ENCODE measurements around the gene AKAP17A.
"Not testable (repeated sequence)": the region's sequence is repeated elsewhere in the genome, so short reads cannot be mapped to it uniquely, and the experiment has no call there.

AKAP17A gene, protein sequence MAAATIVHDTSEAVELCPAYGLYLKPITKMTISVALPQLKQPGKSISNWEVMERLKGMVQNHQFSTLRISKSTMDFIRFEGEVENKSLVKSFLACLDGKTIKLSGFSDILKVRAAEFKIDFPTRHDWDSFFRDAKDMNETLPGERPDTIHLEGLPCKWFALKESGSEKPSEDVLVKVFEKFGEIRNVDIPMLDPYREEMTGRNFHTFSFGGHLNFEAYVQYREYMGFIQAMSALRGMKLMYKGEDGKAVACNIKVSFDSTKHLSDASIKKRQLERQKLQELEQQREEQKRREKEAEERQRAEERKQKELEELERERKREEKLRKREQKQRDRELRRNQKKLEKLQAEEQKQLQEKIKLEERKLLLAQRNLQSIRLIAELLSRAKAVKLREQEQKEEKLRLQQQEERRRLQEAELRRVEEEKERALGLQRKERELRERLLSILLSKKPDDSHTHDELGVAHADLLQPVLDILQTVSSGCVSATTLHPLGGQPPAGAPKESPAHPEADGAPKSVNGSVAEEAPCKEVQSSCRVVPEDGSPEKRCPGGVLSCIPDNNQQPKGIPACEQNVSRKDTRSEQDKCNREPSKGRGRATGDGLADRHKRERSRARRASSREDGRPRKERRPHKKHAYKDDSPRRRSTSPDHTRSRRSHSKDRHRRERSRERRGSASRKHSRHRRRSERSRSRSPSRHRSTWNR

DNA sequence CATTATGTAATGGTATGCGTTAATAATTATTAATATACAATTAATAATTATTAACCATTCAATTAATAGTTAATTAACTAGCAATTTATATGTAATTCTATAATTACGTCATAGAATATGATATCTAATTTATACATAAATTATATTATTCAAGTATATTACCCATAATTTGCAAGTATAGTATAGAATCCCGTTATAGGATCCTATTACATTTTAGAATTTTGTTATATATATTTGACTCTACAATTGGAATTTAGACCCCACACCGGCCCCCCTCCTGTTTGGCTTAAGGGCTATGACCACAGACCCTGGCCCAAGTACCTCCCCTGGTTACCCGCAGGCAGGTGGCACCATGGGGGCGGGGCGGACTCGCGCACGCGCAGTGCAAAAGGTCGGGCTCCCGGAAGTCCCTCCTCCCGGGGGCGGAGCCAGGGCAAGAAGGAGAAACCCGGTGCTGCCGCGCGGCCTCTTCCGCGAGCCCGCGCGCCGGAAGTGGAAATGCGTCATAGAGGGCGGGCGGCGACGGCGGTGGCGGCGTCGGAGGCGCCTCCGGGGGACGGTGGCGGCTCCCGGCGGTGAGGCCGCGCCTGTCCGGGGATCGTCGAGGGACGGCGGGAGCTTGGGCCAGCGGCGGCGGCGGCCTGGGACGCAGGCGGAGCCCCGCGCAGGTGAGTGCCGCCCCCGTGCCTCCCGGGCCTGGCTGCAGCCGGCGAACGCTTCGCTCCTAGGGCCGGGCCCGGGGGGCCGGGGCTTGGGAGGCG is at the start of gene AKAP17A:
TSS of gene AKAP17A (plus strand) at position 503 of the 761 bp plus-strand sequence. CDS start 1,859 bp downstream, outside the sequence.
- peak; percentile 40 for FAIRE-seq

DNA sequence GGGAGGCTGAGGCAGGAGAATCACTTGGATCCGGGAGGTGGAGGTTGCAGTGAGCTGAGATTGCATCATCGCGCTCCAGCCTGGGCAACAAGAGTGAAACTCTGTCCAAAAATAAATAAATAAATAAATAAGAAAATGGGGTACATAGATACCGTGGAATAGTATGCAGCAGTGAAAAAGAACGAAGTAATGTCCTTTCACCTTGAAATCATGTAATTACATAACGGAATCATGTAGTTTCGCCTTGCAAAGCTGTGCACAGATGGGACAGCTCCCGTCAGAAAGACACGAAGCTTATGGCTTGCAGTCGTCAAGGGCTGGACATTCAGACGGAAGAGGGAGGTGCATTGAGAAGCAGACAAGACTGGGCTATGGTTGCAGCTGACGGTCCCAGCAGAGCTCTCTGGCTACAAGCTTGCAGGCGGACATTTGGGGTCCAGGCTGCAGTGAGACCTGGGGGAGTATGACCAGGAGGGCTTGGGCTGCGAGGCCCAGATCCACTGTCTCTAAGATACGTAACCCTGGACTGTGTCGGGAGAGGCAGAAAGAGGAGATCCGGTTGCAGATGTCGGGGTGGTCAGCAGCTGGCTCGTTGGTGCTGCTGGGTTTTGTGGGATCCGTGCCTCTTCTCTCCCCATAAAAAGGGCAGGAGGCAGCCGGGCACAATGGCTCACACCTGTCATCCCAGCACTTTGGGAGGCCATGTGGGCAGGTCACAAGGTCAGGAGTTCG is 48.2 kb upstream of the AKAP17A start:
- FAIRE-seq, result no peak

DNA sequence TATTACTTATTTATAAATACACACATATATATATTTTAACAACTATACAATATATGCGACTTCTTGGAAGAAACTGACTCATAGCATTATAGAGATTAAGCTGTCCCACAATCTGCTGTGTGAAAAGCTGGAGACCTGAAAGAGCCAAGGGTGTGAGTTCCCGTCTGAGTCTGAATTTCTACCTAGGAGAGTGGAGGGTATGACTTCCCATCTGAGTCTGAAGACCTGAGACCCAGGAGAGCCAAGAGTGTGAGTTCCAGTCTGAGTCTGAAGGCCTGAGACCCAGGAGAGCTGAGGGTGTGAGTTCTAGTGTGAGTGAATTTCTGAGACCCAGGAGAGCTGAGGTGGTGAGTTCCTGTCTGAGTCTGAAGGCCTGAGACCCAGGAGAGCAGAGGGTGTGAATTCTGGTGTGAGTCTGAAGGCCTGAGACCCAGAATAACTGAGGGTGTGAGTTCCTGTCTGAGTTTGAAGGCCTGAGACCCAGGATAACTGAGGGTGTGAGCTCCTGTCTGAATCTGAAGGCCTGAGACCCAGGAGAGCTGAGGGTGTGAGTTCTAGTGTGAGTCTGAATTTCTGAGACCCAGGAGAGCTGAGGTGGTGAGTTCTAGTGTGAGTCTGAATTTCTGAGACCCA is 45.5 kb upstream of the AKAP17A start:
- no peak for FAIRE-seq

DNA sequence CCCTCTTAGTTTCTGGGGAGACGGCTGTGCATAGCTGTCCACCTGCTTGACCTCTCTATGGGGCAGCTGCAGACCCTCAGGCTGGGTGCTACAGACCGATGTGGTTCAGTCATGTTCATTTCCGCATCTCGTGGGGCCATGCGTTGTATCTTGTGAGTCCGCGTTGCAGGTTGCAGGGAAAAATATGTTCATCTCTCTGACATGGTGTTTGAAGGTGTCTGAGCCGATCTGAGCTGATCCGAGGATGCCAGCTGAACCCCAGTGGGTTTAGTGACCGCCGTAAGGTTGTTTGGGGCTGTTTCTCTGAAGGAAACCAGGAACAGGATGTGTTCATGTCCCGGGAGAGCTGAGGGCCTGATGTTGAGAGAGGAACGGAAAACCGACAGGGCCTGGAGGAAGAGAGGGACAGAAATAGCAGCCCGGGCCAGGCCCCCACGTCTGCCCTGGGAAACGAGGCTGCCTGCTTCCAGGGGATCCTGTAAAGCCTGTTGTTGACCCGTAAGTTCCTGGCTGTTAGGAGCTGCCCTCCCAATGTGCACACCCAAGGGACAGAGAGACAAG is 44.6 kb upstream of the AKAP17A start:
- FAIRE-seq, result no peak

DNA sequence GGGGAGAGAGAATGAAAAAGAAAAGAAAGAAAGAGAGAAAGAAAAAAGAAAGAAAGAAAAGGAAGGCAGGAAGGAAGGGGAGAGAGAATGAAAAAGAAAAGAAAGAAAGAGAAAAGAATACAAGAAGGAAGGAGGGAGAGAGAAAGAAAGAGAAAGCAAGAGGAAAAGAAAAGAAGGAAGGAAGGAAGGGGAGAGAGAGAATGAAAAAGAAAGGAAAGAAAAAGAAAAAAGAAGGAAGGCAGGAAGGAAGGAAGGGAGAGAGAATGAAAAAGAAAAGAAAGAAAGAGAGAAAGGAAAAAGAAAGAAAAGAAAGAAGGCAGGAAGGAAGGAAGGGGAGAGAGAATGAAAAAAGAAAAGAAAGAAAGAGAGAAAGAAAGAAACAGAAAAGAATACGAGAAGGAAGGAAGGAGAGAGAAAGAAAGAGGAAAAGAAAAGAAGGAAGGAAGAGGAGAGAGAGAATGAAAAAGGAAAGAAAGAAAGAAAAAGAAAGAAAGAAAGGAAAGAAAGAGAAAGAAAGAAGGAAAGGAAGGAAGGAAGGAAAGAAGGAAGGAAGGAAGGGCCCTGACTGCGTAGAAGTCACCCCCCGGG is 39.4 kb upstream of the AKAP17A start:
- no peak for FAIRE-seq

DNA sequence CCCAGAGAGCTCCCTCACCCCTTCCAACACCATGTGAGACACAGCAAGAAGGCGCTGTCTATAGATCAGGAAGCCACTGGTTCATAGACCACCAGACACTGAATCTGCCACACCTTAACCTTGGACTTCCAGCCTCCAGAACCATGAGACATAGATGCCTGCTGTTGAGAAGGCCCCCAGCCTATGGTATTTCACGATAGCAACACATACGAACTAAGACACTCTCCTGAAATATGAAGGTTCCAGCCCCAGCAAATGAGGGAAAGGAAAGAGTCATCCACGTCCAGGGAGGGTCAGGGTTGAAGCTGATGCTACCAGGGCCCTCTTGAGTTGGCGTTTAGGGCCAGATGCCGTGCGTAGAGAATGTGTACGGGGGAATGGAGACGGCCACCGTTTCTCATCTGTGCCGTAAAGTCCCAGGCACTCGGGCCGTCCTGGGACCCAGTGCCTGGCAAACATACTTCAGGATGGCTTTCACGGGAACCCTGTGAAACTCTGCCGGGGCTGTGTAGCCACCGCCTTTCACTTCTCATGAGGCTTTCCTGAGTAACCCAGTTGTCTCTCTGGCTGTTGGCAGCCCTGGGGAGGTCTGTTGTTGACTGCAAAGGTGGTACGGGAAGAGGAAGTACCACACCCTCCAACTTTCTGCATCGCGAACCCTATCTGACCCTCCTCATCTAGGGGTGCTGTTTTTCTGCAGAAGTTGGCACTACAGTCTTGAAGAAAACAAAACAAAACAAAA is 36.8 kb upstream of the AKAP17A start:
- FAIRE-seq, result no peak

DNA sequence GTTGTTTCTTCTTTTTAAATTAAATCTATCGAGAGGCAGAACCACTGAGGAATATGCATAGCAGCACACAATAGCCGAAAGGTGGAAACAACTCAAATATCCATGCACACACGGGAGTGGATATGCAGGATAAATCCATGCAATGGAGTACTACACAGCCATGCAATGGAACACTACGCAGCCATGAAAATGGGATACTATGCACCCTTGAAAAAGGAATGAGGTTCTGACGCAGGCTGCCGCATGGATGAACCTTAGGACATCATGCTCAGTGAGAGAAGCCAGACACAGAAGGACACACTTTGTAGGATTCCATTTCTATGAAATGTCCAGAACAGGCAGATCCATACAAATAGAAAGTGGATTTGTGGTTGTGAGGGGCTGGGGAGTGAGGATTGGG is 36.0 kb upstream of the AKAP17A start:
- FAIRE-seq, result no peak

DNA sequence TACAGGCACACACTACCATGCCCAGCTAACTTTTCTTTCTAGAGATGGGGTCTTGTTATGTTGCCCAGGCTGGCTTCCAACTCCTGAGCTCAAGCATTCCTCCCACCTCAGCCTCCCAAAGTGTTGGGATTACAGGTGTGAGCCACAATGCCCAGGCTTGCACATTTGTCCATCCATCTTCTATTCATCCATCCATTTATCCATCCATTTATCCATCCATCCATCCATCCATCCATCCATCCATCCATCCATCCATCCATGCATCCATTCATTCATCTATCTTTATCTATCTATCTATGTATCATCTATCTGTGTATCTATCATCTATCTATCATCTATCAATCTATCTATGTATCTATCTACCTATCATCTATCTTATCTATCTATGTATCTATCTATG is 34.0 kb upstream of the AKAP17A start:
- not testable (repeated sequence) for FAIRE-seq

DNA sequence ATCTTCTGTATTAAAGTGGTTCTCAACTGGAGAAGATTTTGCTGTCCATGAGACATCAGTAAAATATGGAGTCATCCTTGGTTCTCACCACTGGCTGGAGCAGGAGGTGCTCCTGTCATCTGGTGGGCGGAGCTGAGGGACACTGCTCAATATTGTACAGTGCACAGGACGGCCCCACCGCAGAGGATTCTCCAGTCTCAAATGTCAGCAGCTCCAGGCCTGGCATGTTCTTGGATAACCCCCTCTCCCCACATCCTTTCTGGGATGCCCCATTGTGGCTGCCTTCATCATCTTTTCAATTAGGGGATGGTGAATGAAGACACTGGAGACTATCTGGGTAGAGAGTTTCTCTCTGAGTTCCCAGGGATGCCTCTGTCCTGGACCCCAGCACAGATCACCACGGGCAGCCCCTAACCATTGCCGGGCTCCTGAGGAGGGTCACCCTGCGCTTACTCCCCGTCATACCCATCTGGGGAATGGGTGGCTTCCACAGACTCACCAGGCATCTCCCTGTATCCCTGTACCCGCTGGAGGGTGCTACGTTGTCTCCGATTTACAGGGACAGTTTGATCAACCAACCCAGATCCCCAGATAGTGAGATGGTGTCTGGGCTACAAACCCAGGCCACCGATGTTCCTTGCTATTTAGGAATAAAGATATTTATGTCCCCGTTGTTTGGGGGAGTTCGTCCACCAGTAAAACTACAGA is 32.5 kb upstream of the AKAP17A start:
- no peak for FAIRE-seq

DNA sequence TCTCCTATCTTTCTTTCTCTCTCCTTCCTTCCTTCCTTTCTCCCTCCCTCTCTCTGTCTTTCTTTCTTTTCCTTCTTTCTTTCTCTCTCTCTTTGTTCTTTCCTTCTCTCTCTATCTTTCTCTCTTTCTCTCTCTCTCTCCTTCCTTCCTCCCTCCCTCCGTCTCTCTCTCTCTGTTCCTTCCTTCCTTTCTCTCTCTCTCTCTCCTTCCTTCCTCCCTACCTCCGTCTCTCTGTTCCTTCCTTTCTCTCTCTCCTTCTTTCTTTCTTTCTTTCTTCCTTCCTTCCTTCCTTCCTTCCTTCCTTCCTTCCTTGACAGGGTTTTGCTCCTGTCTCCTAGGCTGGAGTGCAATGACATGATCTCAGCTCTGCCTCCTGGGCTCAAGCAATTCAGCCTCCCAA is 30.2 kb upstream of the AKAP17A start:
- no peak for FAIRE-seq

DNA sequence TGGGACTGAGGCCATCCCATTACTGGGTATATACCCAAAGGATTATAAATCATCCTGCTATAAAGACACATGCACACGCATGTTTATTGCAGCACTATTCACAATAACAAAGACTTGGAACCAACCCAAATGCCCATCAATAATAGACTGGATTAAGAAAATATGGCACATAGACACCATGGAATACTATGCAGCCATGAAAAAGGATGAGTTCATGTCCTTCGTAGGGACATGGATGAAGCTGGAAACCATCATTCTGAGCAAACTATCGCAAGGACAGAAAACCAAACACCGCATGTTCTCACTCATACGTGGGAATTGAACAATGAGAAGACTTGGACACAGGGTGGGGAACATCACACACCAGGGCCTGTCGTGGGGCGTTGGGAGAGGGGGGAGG is 27.3 kb upstream of the AKAP17A start:
- not testable (repeated sequence) for FAIRE-seq

DNA sequence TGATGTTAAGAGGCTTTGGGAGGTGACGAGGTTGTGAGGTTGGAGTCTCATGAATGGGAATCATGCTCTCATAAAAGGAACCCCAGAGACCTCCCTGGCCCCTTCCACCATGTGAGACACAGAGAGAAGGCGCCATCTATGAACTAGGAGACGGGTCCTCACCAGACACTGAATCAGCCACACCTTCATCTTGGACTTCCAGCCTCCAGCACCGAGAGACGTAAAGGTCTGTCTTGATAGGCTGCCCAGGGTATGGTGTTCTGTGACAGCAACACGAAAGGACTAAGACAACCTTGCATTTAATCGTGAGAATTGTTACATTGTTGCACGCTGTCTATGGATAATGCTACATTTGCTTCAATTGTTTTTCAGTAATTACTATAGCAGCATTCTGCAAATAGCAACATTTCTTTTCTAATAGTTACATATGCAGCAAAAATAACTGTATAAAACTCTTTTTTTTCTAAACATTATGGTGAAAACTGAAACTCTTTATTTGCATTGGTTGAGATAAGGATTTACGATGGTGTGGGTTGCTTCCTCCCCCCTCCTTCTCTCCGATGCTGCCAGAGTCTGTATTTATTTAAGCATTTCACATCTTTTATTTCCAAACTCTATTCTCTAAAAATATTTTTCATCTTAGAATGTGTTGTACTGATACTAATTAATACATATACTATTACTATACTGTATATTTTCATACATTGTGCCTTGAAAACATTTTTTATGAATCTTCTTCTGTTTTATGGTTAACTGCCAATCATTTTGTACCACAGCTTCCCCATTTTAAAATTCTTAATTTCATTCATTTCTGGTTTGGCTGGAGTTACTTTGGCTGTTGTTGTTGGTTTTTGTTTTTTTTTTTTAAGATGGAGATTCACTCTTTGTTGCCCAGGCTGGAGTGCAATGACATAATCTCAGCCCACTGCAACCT is 26.4 kb upstream of the AKAP17A start:
- no peak for FAIRE-seq

DNA sequence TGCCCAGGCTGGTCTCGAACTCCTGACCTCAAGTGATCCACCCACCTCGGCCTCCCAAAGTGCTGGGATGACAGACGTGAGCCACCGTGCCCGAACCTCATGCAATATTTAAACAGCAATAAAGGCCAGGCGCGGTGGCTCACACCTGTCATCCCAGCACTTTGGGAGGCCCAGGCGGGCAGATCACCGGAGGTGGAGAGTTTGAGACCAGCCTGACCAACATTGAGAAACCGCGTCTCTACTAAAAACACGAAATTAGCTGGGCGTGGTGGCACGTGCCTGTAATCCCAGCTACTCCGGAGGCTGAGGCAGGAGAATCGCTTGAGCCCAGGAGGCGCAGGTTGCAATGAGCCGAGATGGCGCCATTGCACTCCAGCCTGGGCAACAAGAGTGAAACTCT is 17.2 kb upstream of the AKAP17A start:
- not testable (repeated sequence) for FAIRE-seq

DNA sequence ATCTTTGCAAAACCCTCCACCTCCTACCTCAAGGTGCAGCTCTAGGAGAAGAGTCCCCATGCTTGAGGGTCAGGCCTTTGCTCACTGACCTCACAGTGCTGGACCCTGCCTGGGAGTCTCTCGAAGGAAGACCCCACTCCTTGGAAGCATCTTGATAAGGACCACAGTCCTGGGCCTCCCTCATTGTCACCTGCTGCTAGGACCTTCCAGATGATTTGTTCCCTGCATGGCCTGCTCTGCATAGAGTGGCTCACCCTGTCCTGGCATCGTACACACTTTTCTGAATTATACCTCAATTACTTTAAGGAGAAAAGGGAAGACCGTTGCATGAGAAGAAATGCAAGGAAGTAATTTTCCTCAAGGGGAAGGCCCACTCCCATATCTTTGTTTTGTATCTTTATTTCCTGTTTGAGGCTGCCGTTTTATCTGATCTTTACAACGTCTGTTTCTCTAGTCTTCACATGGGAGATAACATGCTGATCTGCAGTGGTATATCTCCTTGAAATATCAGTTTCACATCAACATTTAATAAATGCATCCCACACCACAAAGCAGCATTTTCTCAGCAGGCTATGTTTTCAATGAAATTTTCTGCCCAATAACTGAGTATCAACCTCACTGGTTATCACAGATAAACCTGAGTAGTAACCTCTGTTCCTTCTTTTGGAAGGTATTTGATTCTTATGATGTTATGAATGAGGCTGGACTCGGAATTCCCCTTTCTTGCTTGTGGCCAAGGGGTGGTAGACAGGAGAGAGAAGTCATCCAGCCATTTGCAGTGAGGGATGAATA is 15.0 kb upstream of the AKAP17A start:
- FAIRE-seq, result no peak

DNA sequence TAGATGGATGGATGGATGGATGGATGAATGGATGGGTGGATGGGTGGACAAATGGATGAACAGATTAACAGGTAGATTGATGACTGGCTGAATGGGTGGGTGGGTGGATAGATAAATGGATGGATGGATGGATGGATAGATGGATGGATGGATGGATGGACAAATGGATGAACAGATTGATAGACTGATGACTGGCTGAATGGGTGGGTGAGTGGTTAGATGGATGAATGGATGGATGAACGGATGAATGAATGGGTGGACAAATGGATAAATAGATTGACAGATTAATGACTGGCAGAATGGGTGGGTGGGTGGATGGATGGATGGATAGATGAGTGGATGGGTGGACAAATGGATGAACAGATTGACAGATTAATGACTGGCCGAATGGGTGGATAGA is 13.6 kb upstream of the AKAP17A start:
- FAIRE-seq, result no peak

DNA sequence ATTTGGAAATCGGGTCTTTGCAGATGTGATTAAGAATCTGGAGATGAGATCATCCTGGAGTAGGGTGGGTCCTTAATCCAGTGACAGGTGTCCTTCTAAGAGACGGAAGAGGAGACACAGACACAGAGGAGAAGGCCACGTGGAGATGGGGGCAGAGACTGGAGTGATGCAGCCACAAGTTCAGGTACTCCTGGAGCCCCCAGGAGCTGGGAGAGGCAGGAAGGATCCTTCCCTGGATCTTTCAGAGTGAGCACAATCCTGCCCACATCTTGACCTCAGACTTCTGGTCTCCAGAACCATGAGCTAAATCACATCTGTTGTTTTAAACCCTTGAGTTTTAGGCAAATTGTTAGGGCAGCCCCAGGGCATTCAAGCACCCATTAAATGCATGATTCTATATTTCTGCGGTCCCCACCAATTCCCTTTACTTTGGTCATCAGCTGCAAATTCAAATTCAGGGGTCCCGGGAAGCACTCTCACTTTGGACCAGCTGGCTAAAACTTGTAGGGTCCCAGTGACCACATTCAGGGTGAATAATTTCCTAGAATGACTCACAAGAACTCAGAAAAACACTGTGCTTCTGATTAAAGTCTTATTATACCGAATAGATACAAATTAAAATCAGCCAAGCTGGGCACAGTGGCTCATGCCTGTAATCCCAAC is 12.8 kb upstream of the AKAP17A start:
- no peak for FAIRE-seq

DNA sequence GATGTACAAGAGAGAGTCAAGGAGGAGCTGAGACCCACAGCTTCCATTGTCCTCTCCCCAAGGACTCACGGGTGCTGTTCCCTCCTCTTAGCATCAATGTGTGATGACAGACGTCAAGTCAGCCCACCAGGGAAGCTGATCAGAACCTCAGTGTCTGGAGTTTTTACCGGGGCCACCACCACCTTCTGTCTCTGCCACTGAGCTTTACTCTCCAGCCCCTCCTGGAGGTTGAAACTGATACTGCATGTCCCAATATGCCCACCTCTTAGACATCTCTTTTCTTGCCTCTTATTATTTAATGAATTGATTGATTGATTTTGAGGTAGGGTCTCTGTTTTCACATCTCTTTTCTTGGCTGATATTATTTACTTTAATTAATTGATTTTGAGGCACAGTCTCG is 10.3 kb upstream of the AKAP17A start:
- FAIRE-seq, result no peak
